HepG2 (cell line): Measurements from ENCODE around the gene NEMF.

Source experiments
- POLR2A ChIP-seq, 2 experiments: IDR thresholded peaks; 2 replicates each; pipeline ENCODE4 v1.6.1; 2011; ENCODE audit warnings: low read depth in 2 of 2, low read length in 2 of 2, mild to moderate bottlenecking in 1 of 2, moderate library complexity in 1 of 2; ENCODE audit not compliant: insufficient read depth in 1 of 2
- SP1 ChIP-seq, 2 experiments: fragments of 450-650 bp in 1 of 2; sonication (generic) in 1 of 2; formaldehyde crosslinking in 1 of 2; IDR thresholded peaks; 2 replicates each; pipeline versions ENCODE4 v1.4.0 to v1.6.1; 2016 to 2020; ENCODE audit warnings: missing genetic modification reagents in 1 of 2
- SUZ12 ChIP-seq: fragments of 150-350 bp; IDR thresholded peaks from 2 replicates; pipeline ENCODE4 v1.6.1; 2014; ENCODE audit warnings: low read depth, low read length
- TAF1 ChIP-seq: sonication (generic); formaldehyde crosslinking; IDR thresholded peaks from 2 replicates; pipeline ENCODE4 v1.4.0; 2020; ENCODE audit warnings: missing genetic modification reagents
- TRIM24 ChIP-seq: sonication (generic); formaldehyde crosslinking; IDR thresholded peaks from 2 replicates; pipeline ENCODE4 v1.8.0; 2022; ENCODE audit warnings: mild to moderate bottlenecking, missing genetic modification reagents
- TF ChIP-seq, protein P1 (sequence below): sonication (generic); formaldehyde crosslinking; conservative IDR thresholded peaks from 2 replicates; pipeline ENCODE4 v1.4.0; 2020; ENCODE audit warnings: missing genetic modification reagents
- TF ChIP-seq, protein P2 (sequence below): IDR thresholded peaks from 2 replicates; pipeline ENCODE4 v1.6.1; 2012; ENCODE audit warnings: inconsistent platforms
- TF ChIP-seq, protein P3 (sequence below): sonication (generic); formaldehyde crosslinking; IDR thresholded peaks from 2 replicates; pipeline ENCODE4 v1.4.0; 2020; ENCODE audit warnings: missing genetic modification reagents
- TF ChIP-seq, protein P4 (sequence below): sonication (generic); formaldehyde crosslinking; IDR thresholded peaks from 2 replicates; pipeline ENCODE4 v1.5.0; 2020; ENCODE audit warnings: mild to moderate bottlenecking, missing genetic modification reagents, moderate library complexity

DNA sequence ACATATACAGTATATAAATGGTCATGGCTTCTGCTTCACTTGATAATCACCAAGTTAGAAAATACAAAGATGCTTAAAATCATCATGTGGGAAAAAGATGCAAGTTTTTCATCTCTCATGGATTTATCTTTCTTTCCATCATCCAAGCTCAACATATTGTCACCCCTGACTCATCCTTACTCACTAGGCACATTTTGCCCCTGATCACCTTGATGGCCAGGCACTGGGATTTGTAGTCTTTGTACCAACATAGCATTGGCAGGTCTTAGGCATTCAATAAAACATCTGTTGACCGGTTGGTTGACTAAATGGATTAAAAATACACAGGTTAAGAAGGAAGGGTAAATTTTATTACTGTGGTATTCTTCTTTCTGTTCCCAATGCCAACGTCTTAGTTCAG lies 56.6 kb downstream of the NEMF start:
- TF ChIP-seq, protein P1, sequence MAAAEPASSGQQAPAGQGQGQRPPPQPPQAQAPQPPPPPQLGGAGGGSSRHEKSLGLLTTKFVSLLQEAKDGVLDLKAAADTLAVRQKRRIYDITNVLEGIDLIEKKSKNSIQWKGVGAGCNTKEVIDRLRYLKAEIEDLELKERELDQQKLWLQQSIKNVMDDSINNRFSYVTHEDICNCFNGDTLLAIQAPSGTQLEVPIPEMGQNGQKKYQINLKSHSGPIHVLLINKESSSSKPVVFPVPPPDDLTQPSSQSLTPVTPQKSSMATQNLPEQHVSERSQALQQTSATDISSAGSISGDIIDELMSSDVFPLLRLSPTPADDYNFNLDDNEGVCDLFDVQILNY (CRISPR knock-in tag): no peak
- TF ChIP-seq, protein P2, sequence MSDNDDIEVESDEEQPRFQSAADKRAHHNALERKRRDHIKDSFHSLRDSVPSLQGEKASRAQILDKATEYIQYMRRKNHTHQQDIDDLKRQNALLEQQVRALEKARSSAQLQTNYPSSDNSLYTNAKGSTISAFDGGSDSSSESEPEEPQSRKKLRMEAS: no peak
- TF ChIP-seq TRIM24 (CRISPR knock-in tag) (no peak), POLR2A (IDR thresholded peaks at IDR 0.05; ENCODE audit: insufficient read depth in 1 of 2, low read depth in 2 of 2, low read length in 2 of 2) (no peak), SUZ12 (no peak), TAF1 (CRISPR knock-in tag) (no peak), SP1 (IDR thresholded peaks at IDR 0.05) (no peak), SP1 (CRISPR knock-in tag; IDR thresholded peaks at IDR 0.05) (no peak)
- TF ChIP-seq, protein P3, sequence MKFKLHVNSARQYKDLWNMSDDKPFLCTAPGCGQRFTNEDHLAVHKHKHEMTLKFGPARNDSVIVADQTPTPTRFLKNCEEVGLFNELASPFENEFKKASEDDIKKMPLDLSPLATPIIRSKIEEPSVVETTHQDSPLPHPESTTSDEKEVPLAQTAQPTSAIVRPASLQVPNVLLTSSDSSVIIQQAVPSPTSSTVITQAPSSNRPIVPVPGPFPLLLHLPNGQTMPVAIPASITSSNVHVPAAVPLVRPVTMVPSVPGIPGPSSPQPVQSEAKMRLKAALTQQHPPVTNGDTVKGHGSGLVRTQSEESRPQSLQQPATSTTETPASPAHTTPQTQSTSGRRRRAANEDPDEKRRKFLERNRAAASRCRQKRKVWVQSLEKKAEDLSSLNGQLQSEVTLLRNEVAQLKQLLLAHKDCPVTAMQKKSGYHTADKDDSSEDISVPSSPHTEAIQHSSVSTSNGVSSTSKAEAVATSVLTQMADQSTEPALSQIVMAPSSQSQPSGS (CRISPR knock-in tag): no peak
- TF ChIP-seq, protein P4, sequence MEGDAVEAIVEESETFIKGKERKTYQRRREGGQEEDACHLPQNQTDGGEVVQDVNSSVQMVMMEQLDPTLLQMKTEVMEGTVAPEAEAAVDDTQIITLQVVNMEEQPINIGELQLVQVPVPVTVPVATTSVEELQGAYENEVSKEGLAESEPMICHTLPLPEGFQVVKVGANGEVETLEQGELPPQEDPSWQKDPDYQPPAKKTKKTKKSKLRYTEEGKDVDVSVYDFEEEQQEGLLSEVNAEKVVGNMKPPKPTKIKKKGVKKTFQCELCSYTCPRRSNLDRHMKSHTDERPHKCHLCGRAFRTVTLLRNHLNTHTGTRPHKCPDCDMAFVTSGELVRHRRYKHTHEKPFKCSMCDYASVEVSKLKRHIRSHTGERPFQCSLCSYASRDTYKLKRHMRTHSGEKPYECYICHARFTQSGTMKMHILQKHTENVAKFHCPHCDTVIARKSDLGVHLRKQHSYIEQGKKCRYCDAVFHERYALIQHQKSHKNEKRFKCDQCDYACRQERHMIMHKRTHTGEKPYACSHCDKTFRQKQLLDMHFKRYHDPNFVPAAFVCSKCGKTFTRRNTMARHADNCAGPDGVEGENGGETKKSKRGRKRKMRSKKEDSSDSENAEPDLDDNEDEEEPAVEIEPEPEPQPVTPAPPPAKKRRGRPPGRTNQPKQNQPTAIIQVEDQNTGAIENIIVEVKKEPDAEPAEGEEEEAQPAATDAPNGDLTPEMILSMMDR (CRISPR knock-in tag): no peak
